EH (cell line): ENCODE measurements around the gene SLC16A9.
"Not testable (repeated sequence)": the region's sequence is repeated elsewhere in the genome, so short reads cannot be mapped to it uniquely, and the experiment has no call there.

Experiments used
- DNase-seq: peaks from one replicate; pipeline ENCODE4 v3.0.0-alpha.2; 2015; ENCODE audit warnings: low read depth

The SLC16A9 gene

GRCh38 chr10:59674215-59674836 is 35.3 kb downstream of the SLC16A9 start:
- peak; percentile 27 for DNase-seq

GRCh38 chr10:59672150-59672875 is 37.3 kb downstream of the SLC16A9 start:
- DNase-seq = no peak

DNA sequence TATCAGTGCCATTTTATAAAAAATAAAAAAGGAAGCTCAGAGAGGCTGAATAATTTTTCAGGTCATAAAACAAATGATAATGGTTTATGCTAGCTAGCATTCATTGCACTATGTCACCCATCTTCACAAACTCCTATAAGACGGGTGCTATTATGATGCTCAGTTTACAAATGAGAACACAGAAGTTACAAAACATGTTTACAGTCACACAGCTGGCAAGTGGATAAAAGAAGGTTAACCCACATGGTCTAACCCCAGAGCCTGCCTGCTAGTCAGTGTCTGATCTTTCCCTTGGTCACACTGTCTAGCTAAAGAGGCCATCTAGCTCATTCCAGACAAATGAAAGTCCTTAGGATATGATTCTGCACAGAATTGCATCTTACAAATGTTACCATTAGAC is 39.4 kb downstream of the SLC16A9 start:
- DNase-seq = no peak

DNA sequence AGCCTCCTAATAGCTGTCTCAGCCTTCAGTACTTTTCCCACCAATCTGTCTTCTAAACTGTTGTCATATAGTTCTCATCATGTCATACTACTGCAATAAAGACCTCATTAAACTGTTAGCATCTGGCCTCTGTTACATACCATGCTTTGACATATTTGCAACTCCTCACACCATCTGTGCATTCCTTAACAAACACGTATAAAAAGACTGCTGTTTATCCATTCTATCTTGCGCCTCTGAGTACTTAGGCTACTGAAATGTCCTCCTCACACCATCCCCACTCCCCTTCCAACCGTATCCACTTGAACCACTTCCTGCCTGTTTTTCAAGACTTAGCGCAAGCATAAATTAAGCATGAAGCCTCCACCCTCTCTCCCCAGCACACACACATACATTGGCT is 41.6 kb downstream of the SLC16A9 start:
- no peak for DNase-seq

DNA sequence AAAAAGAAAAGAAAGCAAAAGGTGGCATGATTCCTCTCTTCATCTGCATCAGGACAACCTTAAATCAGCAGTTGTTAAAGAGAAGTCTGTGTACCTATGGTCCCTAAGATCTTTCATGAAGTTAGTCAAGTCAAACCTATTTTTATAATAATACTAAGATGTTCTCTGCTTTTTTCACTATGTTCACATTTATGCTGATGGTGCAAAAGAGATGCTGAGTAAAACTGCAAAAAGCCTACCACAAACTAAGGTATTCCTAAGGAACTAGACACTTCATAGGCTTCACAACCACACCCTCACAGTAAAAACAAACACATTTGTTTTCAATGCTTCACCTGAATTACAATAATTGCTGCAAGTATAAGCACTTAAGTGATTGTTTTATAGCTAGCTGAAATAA is 43.3 kb downstream of the SLC16A9 start:
- DNase-seq = no peak

- not testable (repeated sequence) for DNase-seq
Observed at GRCh38 chr10:59663213-59663612, 46.4 kb downstream of the SLC16A9 start.

- no peak for DNase-seq
Observed at GRCh38 chr10:59657724-59658123, 51.9 kb downstream of the SLC16A9 start.

GRCh38 chr10:59655309-59655708 is 54.3 kb downstream of the SLC16A9 start:
- no peak for DNase-seq

GRCh38 chr10:59654007-59654406 is 55.6 kb downstream of the SLC16A9 start:
- no peak for DNase-seq

GRCh38 chr10:59651902-59652301 is 57.7 kb downstream of the SLC16A9 start:
- no peak for DNase-seq

- no peak for DNase-seq
Observed at GRCh38 chr10:59649606-59650346, 59.9 kb downstream of the SLC16A9 start.

DNA sequence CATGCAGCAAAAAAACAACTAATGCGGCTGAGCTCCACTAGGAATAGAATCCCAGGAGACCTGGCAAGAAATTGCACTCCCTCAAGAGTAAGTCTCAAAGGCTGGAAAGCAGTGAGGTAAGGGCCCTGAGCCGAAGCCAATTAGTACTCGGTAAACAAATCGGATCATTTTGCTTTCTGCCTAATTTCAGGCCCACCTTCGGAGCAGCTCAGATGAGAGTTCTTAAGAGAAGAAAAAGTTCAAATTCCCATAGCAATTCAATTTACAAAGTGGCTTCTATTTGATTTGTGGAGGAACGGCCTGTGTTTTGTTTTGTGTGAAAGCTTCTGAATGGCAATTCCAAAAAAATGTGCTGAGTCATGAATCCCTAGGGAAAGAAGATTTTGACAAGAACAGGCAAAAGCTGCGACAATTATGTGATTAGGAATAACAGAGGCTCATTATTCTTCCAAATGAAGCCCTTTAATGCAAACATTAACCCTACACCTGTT is 60.9 kb downstream of the SLC16A9 start:
- DNase-seq = no peak

DNA sequence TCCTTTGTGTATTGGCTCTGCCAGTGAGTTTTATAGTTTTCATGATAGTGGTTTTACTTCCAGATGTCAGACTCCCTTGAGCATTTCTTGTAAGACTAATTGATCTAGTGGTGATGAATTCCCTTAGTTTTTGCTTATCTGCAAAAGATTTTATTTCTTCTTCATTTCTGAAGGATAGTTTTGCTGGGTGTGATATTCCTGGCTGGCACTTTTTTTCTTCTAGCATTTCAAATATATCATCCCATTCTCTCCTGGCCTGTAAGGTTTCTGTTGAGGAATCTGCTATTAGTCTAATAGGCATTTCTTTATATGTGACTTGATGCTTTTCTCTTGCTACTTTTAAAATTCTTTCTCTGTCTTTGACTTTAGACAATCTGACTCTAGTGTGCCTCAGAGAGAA is 64.8 kb downstream of the SLC16A9 start:
- DNase-seq = no peak

DNA sequence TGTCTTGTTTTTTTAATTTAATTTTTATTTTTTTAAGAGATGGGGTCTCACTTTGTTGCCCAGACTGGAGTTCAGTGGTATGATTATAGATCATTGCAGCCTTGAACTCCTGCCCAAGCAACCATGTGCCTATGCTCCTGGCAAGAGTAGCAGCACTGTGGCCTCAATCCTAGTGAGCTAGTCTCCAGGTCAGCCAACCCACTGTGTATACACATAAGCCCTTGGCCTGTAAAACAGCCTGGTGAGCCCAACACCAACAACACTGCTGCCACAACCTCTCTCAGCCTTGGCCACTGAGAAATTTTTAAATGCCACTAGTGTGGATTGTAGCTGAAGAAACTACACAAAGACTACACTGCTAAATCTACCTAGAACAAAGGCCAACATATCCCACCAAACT is 68.0 kb downstream of the SLC16A9 start:
- not testable (repeated sequence) for DNase-seq

DNA sequence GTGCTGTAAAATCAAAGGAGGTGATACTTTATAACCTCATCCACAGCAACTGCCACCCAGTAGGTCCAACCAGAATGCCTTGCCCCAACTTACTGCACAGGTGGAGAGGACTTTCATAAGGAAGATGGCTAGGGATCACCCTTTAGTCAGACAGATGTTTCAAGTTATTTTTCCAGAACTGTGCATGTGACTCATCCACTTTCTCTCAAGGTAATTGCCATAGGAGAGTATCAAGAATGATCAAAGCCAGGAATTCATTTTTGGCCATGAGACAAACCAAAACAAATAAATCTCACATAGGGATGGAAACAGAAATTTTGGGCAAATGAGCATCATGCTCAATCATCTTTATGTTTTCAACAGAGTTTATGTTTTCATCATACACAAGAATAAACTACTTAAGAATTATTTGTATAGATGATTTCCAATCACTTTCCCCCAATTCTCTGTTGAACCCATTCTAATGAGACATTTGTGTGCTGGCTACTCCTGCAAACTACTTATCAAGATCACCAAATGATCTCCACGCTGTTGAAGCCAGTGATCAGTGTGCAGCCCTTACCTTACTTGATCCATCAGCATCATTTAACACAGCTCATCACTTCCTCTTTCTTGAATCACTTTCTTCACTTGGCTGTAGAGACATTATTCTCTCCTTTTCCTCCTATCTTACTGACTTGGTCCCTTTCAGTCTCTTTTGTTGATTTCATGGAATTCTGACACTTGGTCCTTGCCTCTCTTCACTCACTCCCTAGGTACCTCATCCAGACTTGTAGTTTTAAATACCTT is 74.0 kb downstream of the SLC16A9 start:
- no peak for DNase-seq

DNA sequence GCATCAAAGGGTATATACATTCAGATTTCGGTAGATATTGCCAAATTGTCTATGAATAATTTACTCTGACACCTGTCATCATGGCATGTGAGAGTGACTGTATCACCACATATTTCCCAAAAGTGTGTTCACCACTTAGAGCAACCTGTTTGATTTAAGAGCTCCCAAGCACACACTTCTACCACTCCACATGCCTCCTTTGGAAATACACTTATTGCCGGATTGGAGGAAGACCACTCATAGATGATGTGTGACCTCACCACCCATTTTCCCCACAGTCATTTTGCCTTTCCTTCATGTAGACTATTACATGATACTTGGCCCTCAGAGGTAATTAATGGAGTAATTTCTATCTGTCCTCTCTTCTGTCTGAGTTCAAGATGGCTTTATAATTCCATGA is 75.5 kb downstream of the SLC16A9 start:
- DNase-seq = no peak

GRCh38 chr10:59633063-59633462 is 76.6 kb downstream of the SLC16A9 start:
- no peak for DNase-seq

- DNase-seq = no peak
Observed at GRCh38 chr10:59631882-59632807, 77.5 kb downstream of the SLC16A9 start.

- no peak for DNase-seq
Observed at GRCh38 chr10:59631237-59631636, 78.4 kb downstream of the SLC16A9 start.

- DNase-seq = no peak
Observed at GRCh38 chr10:59628965-59629364, 80.7 kb downstream of the SLC16A9 start.

GRCh38 chr10:59628456-59628855 is 81.2 kb downstream of the SLC16A9 start:
- DNase-seq = no peak
